ENCODE data around the gene OR1E2. TPM values are rescaled to one million over a fixed set of nuclear protein-coding genes. Genes with fewer than 3 reads are reported as not detected.
"Not testable (repeated sequence)": the region's sequence is repeated elsewhere in the genome, so short reads cannot be mapped to it uniquely, and the experiment has no call there.

Gene OR1E2
- total RNA-seq, 6 donors from 2014 or later, result not detected

DNA sequence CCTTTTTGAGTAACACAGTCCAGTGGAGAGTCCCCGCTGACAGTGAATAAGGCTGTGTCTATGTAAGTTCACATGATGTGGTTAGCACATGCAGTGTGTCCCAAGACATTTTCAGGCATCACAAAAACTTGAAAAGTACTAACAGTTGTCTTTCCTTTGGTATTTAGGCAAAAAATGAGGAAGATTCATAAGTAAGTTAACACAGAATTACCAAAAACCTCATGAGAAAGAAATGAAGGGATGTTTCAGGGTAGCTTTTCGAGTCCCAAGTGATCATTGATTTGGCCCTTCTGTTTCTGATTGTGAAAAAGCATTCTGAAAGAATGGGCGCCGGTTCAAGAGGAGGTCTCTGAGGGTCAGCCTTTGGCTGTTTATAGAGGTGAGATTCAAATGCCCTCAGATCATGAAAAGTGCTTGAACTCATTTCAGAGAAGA is 41.6 kb upstream of the OR1E2 start:
- Histone ChIP-seq H3K4me1 (peaks cover 0 to 5% (median 0%) of the 10 kb centered on the region in 4 donors), H3K4me3 (peak overlapping the region in 1 of 4 donors; percentile 40), H3K27ac (peak overlapping the region in 3 of 4 donors; percentile 9 to 42 (median 41)), H3K27me3 (no peaks in the 10 kb centered on the region), H3K36me3 (no peaks in the 10 kb centered on the region), H3K9me3 (no peaks in the 10 kb centered on the region)
- no peak for DNase-seq
- no peak for TF ChIP-seq POLR2AphosphoS5 (IDR thresholded peaks at IDR 0.05)
- TF ChIP-seq POLR2A (IDR thresholded peaks at IDR 0.05), result no peak
- TF ChIP-seq, protein P1, sequence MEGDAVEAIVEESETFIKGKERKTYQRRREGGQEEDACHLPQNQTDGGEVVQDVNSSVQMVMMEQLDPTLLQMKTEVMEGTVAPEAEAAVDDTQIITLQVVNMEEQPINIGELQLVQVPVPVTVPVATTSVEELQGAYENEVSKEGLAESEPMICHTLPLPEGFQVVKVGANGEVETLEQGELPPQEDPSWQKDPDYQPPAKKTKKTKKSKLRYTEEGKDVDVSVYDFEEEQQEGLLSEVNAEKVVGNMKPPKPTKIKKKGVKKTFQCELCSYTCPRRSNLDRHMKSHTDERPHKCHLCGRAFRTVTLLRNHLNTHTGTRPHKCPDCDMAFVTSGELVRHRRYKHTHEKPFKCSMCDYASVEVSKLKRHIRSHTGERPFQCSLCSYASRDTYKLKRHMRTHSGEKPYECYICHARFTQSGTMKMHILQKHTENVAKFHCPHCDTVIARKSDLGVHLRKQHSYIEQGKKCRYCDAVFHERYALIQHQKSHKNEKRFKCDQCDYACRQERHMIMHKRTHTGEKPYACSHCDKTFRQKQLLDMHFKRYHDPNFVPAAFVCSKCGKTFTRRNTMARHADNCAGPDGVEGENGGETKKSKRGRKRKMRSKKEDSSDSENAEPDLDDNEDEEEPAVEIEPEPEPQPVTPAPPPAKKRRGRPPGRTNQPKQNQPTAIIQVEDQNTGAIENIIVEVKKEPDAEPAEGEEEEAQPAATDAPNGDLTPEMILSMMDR (IDR thresholded peaks at IDR 0.05), result no peak
- TF ChIP-seq EP300 (IDR thresholded peaks at IDR 0.05), result no peak
- 58 to 67% methylated on average over 4 of the region's 4 CpGs for WGBS, 2 donors
- ATAC-seq (ENCODE audit: low FRiP score in 2 of 2), result peak in 1 of 2 donors; percentile 56

DNA sequence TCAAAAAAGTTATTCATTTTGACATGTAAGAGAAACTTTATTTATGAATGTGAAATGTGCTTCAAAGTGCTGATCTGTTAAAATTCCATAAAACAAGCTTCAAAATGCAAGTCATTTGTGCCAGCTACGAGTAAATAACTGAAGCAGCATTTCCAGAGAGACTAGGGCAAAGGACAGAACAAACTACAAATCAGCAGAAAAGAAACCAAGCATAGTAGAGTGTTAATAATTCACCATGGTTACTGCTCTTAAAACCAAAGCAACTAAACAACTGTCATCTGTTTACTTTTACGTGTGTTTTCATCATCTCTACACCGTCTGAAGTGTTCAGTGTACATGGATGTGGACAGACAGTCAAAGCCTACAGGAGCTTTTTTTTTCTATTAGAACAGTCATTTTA is 40.6 kb upstream of the OR1E2 start:
- TF ChIP-seq EP300 (IDR thresholded peaks at IDR 0.05) (no peak), POLR2AphosphoS5 (IDR thresholded peaks at IDR 0.05) (no peak), POLR2A (IDR thresholded peaks at IDR 0.05) (no peak)
- TF ChIP-seq, protein P1 (IDR thresholded peaks at IDR 0.05), result no peak
- H3K36me3 ChIP-seq, result no peaks in the 10 kb centered on the region
- no peaks in the 10 kb centered on the region for H3K9me3 ChIP-seq
- H3K4me1 ChIP-seq, result peaks cover 0 to 5% (median 0%) of the 10 kb centered on the region in 4 donors
- 27 to 33% methylated on average over 3 of the region's 3 CpGs for WGBS, 2 donors
- H3K4me3 ChIP-seq, result no peak overlapping the region
- ATAC-seq (ENCODE audit: low FRiP score in 2 of 2) (peak in 1 of 2 donors; percentile 67), DNase-seq (no peak)
- no peaks in the 10 kb centered on the region for H3K27me3 ChIP-seq
- H3K27ac ChIP-seq, result no peak overlapping the region

DNA sequence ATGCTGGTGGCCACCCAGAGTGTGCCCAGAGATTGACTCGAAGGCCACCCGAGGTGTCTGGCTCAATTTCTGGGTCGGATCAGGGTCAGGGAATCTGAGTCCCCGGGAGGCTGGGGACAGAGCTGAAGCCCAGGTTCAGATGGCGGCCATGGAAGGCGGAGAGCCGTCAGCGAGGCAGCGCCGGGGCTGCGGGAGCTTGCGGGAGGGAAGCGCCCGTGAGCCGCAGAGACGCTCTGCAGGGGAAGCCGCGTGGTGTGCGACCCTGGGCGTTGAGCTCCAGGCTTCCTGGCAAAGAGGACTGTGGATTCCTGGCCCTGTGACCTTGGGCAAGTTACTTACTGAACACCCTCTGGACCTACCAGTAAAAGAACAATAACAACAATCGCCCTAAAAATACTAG is 38.5 kb upstream of the OR1E2 start:
- no peak overlapping the region for H3K27ac ChIP-seq
- H3K9me3 ChIP-seq, result no peaks in the 10 kb centered on the region
- peaks cover 0 to 5% (median 0%) of the 10 kb centered on the region in 4 donors for H3K4me1 ChIP-seq
- H3K4me3 ChIP-seq, result no peak overlapping the region
- H3K27me3 ChIP-seq, result no peaks in the 10 kb centered on the region
- WGBS, 2 donors, result 92 to 95% methylated on average over 8 to 21 of the region's 21 CpGs
- no peaks in the 10 kb centered on the region for H3K36me3 ChIP-seq
- DNase-seq (peak in 1 of 2 donors; percentile 69), ATAC-seq (ENCODE audit: low FRiP score in 2 of 2) (no peak)
- TF ChIP-seq, protein P1 (IDR thresholded peaks at IDR 0.05), result no peak
- TF ChIP-seq POLR2AphosphoS5 (IDR thresholded peaks at IDR 0.05), result no peak

DNA sequence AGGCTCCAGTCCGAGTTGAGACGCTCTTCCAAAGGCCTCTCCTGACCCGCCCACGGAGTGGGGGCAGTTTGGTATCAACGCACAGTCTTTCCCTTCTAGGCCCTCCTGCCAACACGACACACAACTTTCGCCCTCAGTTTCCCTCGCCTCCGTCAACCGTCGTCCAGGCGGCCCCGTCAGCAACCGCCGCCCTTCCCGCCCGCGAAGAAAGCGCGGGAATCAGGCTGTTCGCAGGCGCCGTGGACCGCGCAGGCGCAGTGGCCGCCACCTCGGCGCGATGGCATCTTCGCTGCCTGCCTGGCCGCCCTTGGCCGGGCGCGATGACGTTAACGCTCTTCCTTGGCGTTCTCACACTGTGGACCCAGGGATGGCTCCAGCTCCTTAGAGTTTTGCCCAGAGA is 38.0 kb upstream of the OR1E2 start, which contains the start of gene SPATA22:
Gene SPATA22, minus strand, starts transcription at position 221 of the 400 bp plus-strand sequence. CDS start 2,494 bp downstream, outside the sequence.
- Histone ChIP-seq H3K27ac (no peak within 1 kb of the TSS), H3K27me3 (no peaks in the 10 kb centered on the region), H3K4me3 (no peak within 1 kb of the TSS), H3K9me3 (no peaks in the 10 kb centered on the region), H3K36me3 (no peaks in the 10 kb centered on the region), H3K4me1 (peaks cover 0 to 5% (median 0%) of the 10 kb centered on the region in 4 donors)
- DNase-seq (peak in 1 of 2 donors; percentile 71), ATAC-seq (ENCODE audit: low FRiP score in 2 of 2) (no peak)
- TF ChIP-seq EP300 (IDR thresholded peaks at IDR 0.05) (no peak), POLR2A (IDR thresholded peaks at IDR 0.05) (no peak), POLR2AphosphoS5 (IDR thresholded peaks at IDR 0.05) (no peak)
- TF ChIP-seq, protein P1 (IDR thresholded peaks at IDR 0.05), result no peak
- WGBS, 2 donors, result 97 to 98% methylated on average over 36 to 38 of the region's 38 CpGs

DNA sequence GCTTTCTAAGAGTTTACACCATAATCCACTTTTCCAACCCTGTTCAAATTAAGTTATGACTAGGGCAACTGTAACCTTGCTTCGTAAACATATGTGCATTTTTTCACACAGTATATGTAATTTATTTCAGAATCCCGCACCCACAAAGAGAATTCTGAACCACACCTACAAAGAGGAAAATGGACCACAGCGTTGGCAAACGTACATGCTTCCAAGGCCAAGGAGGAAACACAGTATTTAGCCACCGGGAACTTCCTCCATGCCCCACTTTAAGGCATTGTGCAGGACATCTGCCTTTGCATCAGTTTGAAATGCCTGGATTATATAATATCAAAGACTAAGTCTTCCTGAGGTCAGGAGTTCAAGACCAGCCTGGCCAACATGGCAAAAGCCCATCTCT is 35.9 kb upstream of the OR1E2 start:
- H3K27ac ChIP-seq, result no peak overlapping the region
- no peaks in the 10 kb centered on the region for H3K9me3 ChIP-seq
- ATAC-seq (ENCODE audit: low FRiP score in 2 of 2), result no peak
- no peak overlapping the region for H3K4me3 ChIP-seq
- WGBS, 2 donors, result 70 to 72% methylated on average over 5 of the region's 5 CpGs
- no peak for DNase-seq
- TF ChIP-seq, protein P1 (IDR thresholded peaks at IDR 0.05), result no peak
- no peak for TF ChIP-seq POLR2A (IDR thresholded peaks at IDR 0.05)
- no peak for TF ChIP-seq EP300 (IDR thresholded peaks at IDR 0.05)
- TF ChIP-seq POLR2AphosphoS5 (IDR thresholded peaks at IDR 0.05), result no peak
- no peaks in the 10 kb centered on the region for H3K27me3 ChIP-seq
- H3K36me3 ChIP-seq, result no peaks in the 10 kb centered on the region
- H3K4me1 ChIP-seq, result peaks cover 0 to 1% (median 0%) of the 10 kb centered on the region in 4 donors

DNA sequence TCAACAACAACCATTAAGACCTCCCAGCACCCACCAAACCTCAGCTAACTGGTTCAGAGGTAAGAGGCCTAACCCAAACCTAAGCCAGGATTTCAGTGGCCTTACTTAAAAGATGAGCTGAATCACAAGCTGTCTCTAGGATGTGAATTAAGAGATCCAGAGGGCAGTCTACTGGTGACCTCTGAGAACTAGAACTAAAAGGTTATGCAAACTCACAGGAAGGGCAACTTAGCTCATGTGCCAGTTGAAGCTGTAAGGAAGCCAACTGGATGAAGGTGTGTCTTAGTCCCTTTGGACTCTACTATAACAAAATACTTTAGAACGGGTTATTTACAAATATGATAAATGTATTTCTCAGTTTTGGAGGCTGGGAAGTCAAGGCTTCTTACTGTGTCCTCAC is 32.7 kb upstream of the OR1E2 start:
- WGBS, 2 donors, result 86 to 93% methylated on average over 1 of the region's 1 CpG
- not testable (repeated sequence) for H3K27me3 ChIP-seq; H3K27ac ChIP-seq; ATAC-seq (ENCODE audit: low FRiP score in 2 of 2); DNase-seq; H3K9me3 ChIP-seq; H3K4me3 ChIP-seq; H3K4me1 ChIP-seq; H3K36me3 ChIP-seq
